HG03025 (cell line): ENCODE measurements around the gene GSG1L.

Experiments
- ATAC-seq: cut with Tn5 transposase; IDR thresholded peaks from one replicate; pipeline ENCODE4 v1.9.1; 2021; ENCODE audit warnings: mild to moderate bottlenecking, moderate library complexity; ENCODE audit not compliant: unreplicated experiment, low FRiP score

Gene GSG1L

GRCh38 chr16:27784351-27785306 is 278.9 kb downstream of the GSG1L start:
- ATAC-seq = no peak

GRCh38 chr16:27781981-27782880 is 281.3 kb downstream of the GSG1L start:
- no peak for ATAC-seq

- ATAC-seq = no peak
These were observed 282.4 kb downstream of the GSG1L start for GRCh38 chr16:27781195-27781524.

- no peak for ATAC-seq
These were observed 282.9 kb downstream of the GSG1L start for GRCh38 chr16:27780468-27781194.

GRCh38 chr16:27779641-27780164 is 283.8 kb downstream of the GSG1L start:
- no peak for ATAC-seq

GRCh38 chr16:27778926-27779570 is 284.5 kb downstream of the GSG1L start:
- ATAC-seq = no peak

- no peak for ATAC-seq
These were observed 285.2 kb downstream of the GSG1L start for GRCh38 chr16:27778171-27778925.

GRCh38 chr16:27777527-27777926 is 286.0 kb downstream of the GSG1L start:
- no peak for ATAC-seq

- no peak for ATAC-seq
These were observed 286.8 kb downstream of the GSG1L start for GRCh38 chr16:27776556-27777225.

GRCh38 chr16:27775254-27775653 is 288.3 kb downstream of the GSG1L start:
- no peak for ATAC-seq

- no peak for ATAC-seq
These were observed 288.7 kb downstream of the GSG1L start for GRCh38 chr16:27774779-27775178.

- no peak for ATAC-seq
These were observed 290.2 kb downstream of the GSG1L start for GRCh38 chr16:27773344-27773743.

GRCh38 chr16:27772093-27772825 is 291.3 kb downstream of the GSG1L start:
- no peak for ATAC-seq

GRCh38 chr16:27771201-27771910 is 292.2 kb downstream of the GSG1L start:
- ATAC-seq = no peak

GRCh38 chr16:27770271-27771196 is 293.0 kb downstream of the GSG1L start:
- ATAC-seq = no peak

GRCh38 chr16:27769561-27770255 is 293.8 kb downstream of the GSG1L start:
- ATAC-seq = no peak
